Right renal pelvis (tissue), 4 donors: Measurements from ENCODE around the gene MRPL48. TPM values are rescaled to one million over a fixed set of nuclear protein-coding genes. Genes with fewer than 3 reads are reported as not detected.
A peak's percentile ranks its signal among the peaks of the same experiment; 100 is the strongest.
"Not testable (repeated sequence)": the region's sequence is repeated elsewhere in the genome, so short reads cannot be mapped to it uniquely, and the experiment has no call there.

Source experiments
- DNase-seq, 4 donors: peaks; one replicate each; pipeline ENCODE4 v3.0.0-alpha.2; 2013; ENCODE audit warnings: low read depth in 4 of 4, low spot score in 3 of 4, missing footprints in 1 of 4
- polyA plus RNA-seq, 4 donors: library from polyadenylated mRNA; unstranded; fragments of 120-200 nt; gene quantifications; one replicate each; pipeline ENCODE4 v1.2.1, GENCODE V29; 2013; ENCODE audit not compliant: insufficient read length in 4 of 4

The MRPL48 gene
- polyA plus RNA-seq, result 10 to 100 TPM; 63.7 to 71.8 (median 67.6) TPM

DNA sequence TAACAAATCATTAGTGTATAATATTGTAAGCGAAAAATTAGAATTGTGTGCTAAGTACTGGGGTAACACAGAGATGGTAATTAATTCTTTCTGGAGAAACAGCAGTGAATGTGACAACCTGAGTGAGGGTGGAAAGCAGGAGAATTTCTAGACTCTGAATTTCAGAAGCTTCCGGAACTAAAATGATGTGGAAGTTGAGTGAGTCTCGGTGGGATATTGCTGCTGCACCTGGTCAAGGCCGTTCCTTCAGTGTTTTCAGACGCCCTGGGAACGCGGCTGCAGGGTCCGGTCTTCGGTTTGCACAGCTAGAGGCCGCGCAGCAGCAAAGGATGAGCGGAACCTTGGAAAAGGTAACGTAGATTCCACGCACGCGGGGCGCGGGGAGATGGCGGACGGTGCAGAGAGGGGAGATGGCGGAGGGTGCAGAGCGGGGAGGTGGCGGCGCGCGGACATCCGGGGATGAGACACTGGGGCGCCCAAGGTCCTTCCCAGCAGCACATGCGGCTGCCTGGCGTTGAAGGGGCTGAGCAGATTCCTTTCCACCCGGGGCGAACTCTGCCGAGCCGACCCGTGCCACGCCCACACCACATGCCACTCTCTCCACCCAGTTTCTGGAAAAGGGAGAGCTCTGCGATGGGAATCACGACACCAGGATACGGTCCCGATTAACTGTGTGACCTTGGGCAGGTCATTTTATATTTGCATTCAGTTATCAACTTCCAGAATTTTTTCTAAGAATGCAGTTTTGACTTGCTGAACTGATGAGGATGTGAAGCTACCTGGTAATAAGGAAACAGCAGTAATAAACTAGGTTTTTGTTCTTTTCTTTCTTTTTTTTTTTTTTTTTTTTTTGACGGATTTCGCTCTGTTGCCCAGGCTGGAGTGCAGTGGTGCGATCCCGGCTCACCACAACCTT lies at the start of gene MRPL48:
MRPL48 (plus strand) TSS at position 232 of the 916 bp plus-strand sequence; CDS start at position 330, 98 bp downstream.
- peak; percentile 75 to 92 (median 81) for DNase-seq

DNA sequence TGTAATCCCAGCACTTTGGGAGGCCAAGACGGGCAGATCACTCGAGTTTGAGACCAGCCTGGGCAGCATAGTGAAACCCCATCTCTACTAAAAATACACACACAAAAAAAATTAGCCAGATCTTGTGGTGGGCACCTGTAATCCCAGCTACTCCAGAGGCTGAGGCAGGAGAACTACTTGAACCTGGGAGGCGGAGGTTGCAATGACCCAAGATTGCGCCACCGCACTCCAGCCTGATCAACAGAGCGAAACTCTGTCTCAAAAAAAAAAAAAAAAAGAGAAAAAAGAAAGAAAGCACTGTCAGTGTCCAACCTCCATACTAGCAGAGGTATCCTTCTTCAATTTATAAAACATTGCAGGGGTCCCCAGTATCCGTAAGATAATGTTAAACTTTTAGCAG lies 44.6 kb upstream of the MRPL48 start:
- no peak for DNase-seq

- no peak for DNase-seq
Measured at GRCh38 chr11:73746701-73747100, 41.0 kb upstream of the MRPL48 start.

- no peak for DNase-seq
Measured at GRCh38 chr11:73747762-73748161, 39.9 kb upstream of the MRPL48 start.

DNA sequence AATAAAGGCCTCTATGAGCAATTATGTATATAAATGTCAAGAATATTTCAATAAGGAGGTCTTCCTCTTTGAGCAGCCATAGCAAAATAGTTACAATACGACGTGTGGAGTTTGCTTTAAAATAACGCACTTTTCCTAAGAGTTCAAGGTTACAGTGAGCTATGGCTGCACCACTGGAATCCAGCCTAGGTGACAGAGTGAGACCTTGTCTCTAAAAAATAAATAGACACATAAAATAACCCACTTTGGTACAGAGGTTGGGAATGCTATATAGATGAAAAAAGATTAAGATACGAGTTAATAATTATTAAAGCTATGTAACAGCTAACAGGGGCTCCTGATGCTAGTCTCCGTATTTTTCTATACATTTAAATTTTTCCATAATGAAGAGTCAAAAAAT lies 39.4 kb upstream of the MRPL48 start:
- DNase-seq, result no peak

- DNase-seq, result no peak
Measured at GRCh38 chr11:73749118-73749517, 38.6 kb upstream of the MRPL48 start.

- DNase-seq, result no peak
Measured at GRCh38 chr11:73750228-73750627, 37.4 kb upstream of the MRPL48 start.

DNA sequence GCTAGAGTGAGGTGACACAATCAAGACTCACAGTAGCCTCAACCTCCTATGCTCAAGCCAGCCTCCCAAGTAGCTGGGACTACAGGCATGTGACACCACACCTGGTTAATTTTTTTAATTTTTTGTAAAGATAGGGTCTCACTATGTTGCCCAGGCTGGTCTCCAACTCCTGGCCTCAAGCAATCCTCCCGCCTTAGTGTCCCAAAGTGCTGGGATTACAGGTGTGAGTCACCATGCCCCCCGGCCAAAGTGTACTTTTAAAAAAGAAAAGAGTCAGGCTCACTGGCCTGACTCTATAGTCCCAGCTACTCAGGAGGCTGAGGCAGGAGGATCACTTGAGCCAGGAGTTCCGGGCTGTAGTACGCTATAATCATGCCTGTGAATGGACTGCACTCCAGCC lies 36.8 kb upstream of the MRPL48 start:
- not testable (repeated sequence) for DNase-seq

GRCh38 chr11:73752216-73752867 lies 35.3 kb upstream of the MRPL48 start:
- no peak for DNase-seq

GRCh38 chr11:73752903-73753302 lies 34.8 kb upstream of the MRPL48 start:
- DNase-seq, result no peak

DNA sequence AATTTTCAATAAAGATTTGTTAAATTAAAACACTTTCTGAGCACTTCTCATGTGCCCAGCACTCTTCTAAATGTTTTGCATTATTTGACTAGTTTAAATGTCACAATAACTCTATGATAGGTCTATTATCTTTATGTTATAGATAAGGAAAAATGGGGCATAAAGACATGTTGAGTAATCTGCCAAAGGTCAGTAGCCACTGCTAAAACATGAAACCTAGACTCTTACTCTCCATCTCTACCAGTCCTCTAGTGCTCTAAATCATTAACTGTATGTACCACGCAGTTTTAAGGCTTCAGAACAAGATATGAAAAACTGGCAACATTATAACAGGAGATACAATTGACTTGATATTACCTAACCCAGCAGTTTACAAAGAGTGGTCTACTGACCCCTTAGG lies 33.7 kb upstream of the MRPL48 start:
- DNase-seq, result no peak

GRCh38 chr11:73755670-73756069 lies 32.0 kb upstream of the MRPL48 start:
- no peak for DNase-seq

- DNase-seq, result no peak
Measured at GRCh38 chr11:73757598-73757997, 30.1 kb upstream of the MRPL48 start.

DNA sequence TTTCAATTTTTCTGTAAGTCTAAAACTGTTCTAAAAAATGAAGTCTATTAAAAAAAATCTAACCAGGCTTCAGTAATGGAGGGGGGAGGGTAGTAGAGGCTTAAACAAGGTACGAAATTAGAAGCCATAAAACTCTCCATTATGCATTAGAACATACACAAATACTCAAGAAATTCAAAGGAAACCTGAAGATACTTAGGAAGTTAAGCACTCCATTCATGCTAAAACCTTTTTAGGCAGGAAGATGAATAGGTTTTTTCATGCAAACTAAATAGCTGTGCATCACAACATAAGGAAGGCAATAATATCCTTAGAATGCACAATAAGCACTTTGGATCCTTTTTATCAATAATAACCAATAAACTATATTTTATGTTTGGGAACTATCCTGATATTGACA lies 29.2 kb upstream of the MRPL48 start:
- DNase-seq, result no peak

- DNase-seq, result peak in 1 of 4 donors; percentile 22
Measured at GRCh38 chr11:73759610-73760134, 28.0 kb upstream of the MRPL48 start.

DNA sequence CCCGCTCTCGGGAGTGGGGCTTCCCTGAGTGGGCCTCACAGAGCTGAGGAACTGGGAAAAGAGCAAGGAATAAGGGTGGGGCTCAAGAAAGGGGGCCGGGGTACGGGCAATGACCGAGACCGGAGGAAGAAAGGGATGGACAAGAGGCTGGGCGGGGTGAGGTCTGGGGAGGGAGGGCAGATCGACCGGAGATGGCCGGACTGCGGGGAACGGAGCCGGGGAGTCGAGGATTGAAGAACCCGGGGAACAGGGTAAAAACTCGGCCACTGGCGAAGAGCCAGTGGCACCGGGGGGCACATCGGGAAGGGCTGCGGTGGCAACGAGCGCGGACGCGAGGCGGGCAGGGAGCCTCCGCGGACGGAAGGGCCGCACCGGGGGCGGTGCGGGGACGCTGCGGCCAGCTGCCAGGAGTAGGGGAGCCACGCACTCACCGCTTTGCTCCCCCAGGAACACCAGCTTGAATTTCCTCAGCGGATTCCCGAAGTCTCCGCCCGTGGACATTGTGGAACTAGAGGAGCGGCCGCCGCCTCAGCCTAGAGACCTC lies 27.5 kb upstream of the MRPL48 start:
- DNase-seq, result peak in 2 of 4 donors; percentile 36 to 47

DNA sequence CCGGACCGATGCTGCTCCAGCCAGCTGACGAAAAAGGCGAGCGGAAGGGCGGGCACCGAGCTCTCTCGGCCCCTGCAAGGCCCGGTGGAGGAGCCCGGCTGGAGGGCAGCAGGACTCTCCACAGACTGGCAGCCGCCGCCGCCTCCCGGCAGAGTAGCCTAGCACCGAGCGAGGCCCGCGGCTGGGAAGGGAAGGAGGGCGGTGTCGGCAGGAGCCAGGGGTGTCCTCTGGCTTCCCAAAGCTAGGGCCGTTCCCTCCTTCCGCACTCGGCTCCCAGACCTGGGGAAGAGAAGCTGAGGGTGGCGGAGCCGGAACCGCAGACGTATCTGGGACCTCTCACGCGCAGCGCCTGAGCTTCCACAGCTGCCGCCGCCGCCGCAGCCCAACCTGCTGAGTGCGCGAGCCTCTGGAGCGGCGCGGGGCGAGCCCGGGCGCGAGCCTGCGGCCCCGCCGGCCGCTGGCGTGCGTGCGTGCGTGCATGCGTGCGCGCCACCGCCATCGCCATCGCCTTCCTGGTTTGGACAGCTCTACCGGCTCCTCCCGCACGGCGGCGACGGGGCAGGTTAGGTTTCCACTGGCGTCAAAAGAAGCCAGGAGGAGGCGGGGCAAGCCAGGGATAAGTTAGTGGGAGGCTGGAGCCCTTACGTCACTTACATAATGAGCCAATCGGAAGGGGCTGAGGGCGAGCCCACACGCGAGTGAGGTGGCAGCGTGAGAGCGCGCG lies 26.8 kb upstream of the MRPL48 start, which contains the start of gene RAB6A:
RAB6A (minus strand) TSS at position 396 of the 724 bp plus-strand sequence. CDS start 439 bp downstream, outside the sequence.
- peak; percentile 96 to 99 (median 98) for DNase-seq

DNA sequence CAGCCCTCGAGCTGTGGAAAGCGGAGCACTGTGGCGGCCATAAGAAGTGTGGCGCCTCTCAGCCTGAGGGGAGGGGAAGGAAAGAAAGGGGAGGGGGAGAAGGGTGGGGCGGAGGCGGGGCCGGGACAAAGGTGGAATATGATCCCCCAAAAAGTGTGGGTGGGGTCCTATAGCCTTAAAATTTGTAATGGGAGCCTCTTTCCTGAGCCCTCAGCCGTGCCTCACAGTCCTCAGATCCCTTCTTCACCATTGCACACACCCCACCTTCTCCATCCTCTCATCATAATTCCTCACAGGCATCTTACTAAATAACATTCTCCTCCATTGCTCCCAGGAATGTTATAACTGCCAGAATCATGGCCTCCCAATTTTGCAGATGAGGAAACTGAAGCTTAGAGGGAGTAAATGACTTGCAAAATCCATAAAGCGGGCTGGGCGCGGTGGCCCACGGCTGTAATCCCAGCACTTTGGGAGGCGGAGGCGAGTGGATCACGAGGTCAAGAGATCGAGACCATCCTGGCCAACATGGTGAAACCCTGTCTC lies 26.2 kb upstream of the MRPL48 start:
- DNase-seq, result no peak

- DNase-seq, result no peak
Measured at GRCh38 chr11:73762732-73763131, 24.9 kb upstream of the MRPL48 start.

GRCh38 chr11:73766763-73767162 lies 20.9 kb upstream of the MRPL48 start:
- no peak for DNase-seq
